GM12864 (cell line): ENCODE measurements around the gene APPL1.

Source experiments
- DNase-seq: peaks from one replicate; pipeline ENCODE4 v3.0.0-alpha.2; 2011; ENCODE audit warnings: low read depth
- H3K4me3 ChIP-seq: 2 replicates; pipeline ENCODE4 v1.5.1; 2011; ENCODE audit warnings: mild to moderate bottlenecking, low read depth, low read length, control low read depth
- TF ChIP-seq, protein P1 (sequence below): IDR thresholded peaks from 2 replicates; pipeline ENCODE4 v1.5.1; 2011; ENCODE audit warnings: low read depth, mild to moderate bottlenecking, moderate library complexity, low read length, control low read depth, inconsistent platforms; ENCODE audit errors: missing control alignments

The APPL1 gene

DNA sequence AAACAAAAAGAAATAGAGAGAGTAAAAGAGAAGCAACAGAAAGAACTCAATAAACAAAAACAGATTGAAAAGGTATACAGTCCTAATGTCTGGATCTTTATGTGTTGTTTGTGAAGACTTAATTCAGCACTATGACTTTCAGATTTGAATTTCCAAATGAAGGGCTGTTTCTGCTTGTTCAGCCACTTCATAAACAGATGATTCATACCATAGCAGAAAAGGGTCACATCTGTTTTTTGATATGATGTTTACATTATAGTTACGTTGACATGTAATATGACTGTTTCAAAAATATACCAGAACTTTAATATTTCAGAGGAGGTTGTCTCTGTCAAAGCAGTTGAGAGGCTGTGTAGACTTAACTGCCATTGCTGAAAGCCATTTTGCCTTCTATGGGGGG, 40.9 kb downstream of the APPL1 start:
- no peak overlapping the region for H3K4me3 ChIP-seq
- TF ChIP-seq, protein P1, sequence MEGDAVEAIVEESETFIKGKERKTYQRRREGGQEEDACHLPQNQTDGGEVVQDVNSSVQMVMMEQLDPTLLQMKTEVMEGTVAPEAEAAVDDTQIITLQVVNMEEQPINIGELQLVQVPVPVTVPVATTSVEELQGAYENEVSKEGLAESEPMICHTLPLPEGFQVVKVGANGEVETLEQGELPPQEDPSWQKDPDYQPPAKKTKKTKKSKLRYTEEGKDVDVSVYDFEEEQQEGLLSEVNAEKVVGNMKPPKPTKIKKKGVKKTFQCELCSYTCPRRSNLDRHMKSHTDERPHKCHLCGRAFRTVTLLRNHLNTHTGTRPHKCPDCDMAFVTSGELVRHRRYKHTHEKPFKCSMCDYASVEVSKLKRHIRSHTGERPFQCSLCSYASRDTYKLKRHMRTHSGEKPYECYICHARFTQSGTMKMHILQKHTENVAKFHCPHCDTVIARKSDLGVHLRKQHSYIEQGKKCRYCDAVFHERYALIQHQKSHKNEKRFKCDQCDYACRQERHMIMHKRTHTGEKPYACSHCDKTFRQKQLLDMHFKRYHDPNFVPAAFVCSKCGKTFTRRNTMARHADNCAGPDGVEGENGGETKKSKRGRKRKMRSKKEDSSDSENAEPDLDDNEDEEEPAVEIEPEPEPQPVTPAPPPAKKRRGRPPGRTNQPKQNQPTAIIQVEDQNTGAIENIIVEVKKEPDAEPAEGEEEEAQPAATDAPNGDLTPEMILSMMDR: no peak
- DNase-seq: no peak

DNA sequence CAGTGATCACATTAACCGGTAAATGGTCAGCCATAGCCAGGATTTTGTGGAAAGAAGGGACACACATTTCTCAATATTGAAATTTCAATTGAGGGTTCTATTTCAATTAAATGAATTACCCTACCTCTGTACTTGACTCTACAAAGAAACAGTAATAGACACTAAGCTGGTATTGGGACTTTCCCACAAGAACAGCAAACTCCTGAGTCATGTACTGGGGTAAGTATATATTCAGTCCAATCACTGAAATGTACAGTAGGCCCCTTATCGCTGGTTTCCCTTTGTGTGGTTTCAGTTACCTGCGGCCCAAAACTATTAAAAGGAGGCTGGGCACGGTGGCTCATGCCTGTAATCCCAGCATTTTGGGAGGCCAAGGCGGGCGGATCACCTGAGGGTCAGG, 47.3 kb downstream of the APPL1 start:
- no peak for DNase-seq
- TF ChIP-seq, protein P1: no peak
- H3K4me3 ChIP-seq: no peak overlapping the region

DNA sequence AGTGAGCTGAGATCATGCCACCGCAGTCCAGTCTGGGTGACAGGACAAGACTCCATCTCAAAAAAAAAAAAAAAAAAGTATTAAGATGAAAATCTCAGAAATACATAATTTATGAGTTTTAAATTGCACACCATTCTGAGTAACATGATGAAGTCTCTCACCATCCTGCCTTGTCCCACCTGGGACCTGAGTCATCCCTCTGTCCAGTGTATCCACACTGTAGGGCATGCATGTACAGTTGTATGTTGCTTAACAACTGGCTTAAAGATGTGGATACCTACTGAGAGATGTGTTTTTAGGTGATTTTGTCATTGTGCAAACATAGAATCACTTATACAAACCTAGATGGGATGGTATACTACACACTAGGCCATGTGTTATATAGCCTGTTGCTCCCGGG, 47.9 kb downstream of the APPL1 start:
- TF ChIP-seq, protein P1: no peak
- H3K4me3 ChIP-seq: no peak overlapping the region
- DNase-seq: no peak

DNA sequence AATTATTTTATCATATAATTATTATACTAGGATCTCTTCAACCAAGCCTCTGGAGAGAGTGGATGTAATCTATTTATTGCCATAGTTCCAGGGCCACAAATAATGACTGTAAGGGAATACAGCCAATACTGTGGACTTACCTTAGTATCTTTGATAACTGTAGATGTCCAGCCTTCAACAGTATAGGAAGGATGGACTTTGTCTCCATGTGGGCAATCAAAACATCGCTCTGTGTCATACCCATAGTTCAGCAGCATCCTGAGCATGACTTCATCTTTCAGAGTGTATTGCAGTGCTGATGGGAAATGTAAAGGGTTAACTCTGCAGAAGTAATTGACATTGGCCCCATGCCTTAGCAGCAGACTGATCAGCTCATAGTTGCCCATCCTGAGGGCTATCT, 50.7 kb downstream of the APPL1 start:
- H3K4me3 ChIP-seq: no peak overlapping the region
- DNase-seq: no peak
- TF ChIP-seq, protein P1: no peak

DNA sequence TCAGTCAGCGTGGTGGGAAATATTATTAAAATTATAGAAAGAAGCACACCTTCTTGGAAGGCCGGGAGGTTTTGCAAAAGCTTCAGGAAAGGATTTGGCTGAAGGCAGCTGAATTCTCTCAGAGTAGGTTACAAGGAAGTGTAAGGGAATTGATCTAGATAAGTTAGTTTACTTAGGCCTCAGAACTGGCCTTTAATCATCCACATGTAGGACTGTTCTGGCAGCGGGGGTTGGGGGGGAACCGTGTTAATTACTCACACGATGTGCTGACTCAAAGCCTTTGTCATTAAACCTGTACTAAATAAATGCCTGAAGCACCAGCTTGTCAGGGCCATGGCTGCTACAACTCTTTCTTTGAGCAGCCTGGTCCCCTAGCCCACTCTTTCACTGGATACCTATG, 52.2 kb downstream of the APPL1 start:
- TF ChIP-seq, protein P1: no peak
- DNase-seq: no peak

DNA sequence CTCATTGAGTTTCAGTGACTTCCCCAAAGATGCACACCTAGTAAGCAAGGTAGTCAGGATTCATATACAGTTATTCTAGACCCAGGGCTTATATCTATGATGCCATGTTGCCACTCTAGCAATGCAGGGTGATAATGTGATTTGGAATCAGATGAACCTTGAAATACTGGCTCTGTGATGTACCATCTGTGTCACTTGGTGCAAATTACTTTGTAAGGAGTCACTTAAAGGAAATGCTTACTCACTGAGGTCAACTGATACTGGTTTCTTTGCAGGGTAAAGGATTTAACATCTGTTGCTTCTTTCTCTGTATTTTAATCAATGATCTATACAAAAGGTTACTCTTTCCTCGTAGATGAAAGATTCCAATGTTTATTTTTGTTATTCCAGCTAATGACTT, 54.2 kb downstream of the APPL1 start:
- no peak for DNase-seq
- H3K4me3 ChIP-seq: no peak overlapping the region
- TF ChIP-seq, protein P1: no peak

More for the DNA sequence above, 52.2 kb downstream of the APPL1 start:
- H3K4me3 ChIP-seq: no peak overlapping the region

DNA sequence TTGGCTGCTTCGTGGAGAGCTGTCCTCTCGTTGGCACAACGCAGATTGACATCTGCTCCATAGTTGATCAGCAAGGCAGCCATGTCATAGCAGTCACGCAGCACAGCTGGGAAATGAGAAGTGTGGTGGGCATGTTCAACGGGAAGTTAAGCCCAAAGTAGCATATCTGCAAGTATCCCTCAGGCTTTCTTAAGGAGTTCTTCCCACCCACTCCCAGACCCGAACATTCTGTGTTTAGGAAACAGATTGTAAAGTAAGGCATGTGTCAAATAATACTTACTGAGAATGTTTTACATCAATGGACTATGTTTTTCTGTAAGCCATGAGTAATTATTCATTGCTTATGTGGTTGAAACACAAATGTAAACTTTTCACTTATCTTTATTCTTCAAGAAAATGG, 55.8 kb downstream of the APPL1 start:
- TF ChIP-seq, protein P1: no peak
- DNase-seq: no peak

More for the DNA sequence above, 55.8 kb downstream of the APPL1 start:
- H3K4me3 ChIP-seq: no peak overlapping the region
